MCF 10A (cell line): Measurements from ENCODE around the gene ZNF793. TPM values are rescaled to one million over a fixed set of nuclear protein-coding genes. Genes with fewer than 3 reads are reported as not detected.

Experiments used
- BruUV-seq: library from RNA; stranded (reverse); fragments of 400-500 nt; replicated peaks from 2 replicates; lab custom pipeline; 2021; lab: Mats Ljungman, UMichigan
- CTCF ChIA-PET: fragments of 300-600 bp; sonication (Branson Sonifier 250); formaldehyde crosslinking; extraction: SDS; loops from one replicate; lab custom pipeline; 2021; ENCODE audit warnings: antibody characterized with exemption, inconsistent platforms; lab: Yijun Ruan, JAX
- POLR2A ChIA-PET: fragments of 300-600, 350-650 bp; sonication (Branson Sonifier 250); formaldehyde crosslinking; extraction: SDS; loops from one replicate; lab custom pipeline; 2020; ENCODE audit warnings: antibody characterized with exemption, inconsistent platforms; lab: Yijun Ruan, JAX
- DNase-seq: peaks from one replicate; pipeline ENCODE4 v3.0.0-alpha.2; 2018; ENCODE audit not compliant: unreplicated experiment
- H3K27ac Mint-ChIP-seq: one replicate; pipeline ENCODE4 v1.8.0; 2022; ENCODE audit warnings: mild to moderate bottlenecking, low read depth, mixed read lengths; ENCODE audit not compliant: unreplicated experiment
- H3K27me3 Mint-ChIP-seq: one replicate; pipeline ENCODE4 v1.8.0; 2022; ENCODE audit warnings: mixed read lengths; ENCODE audit not compliant: insufficient read depth, unreplicated experiment
- H3K36me3 Mint-ChIP-seq: one replicate; pipeline ENCODE4 v1.8.0; 2022; ENCODE audit warnings: mild to moderate bottlenecking, moderate library complexity, mixed read lengths; ENCODE audit not compliant: insufficient read depth, unreplicated experiment
- H3K4me1 Mint-ChIP-seq: one replicate; pipeline ENCODE4 v1.8.0; 2022; ENCODE audit warnings: mixed read lengths; ENCODE audit not compliant: insufficient read depth, unreplicated experiment
- H3K4me3 Mint-ChIP-seq: one replicate; pipeline ENCODE4 v1.8.0; 2022; ENCODE audit warnings: mild to moderate bottlenecking, moderate library complexity, mixed read lengths; ENCODE audit not compliant: unreplicated experiment
- H3K9me3 Mint-ChIP-seq: one replicate; pipeline ENCODE4 v1.8.0; 2022; ENCODE audit warnings: mixed read lengths; ENCODE audit not compliant: unreplicated experiment
- intact Hi-C: fragments of 100-400 bp; cut with micrococcal nuclease; formaldehyde crosslinking; loops from 2 replicates; pipeline ENCODE4 v1.14.1; 2022
- total RNA-seq: library from RNA; stranded (reverse); gene quantifications from 2 replicates; pipeline ENCODE4 v1.2.3, GENCODE V29; 2022
- TF ChIP-seq, protein P1 (sequence below): fragments of 200-600 bp; IDR thresholded peaks from one replicate; pipeline ENCODE4 v1.8.0; 2022; ENCODE audit warnings: antibody characterized with exemption, mild to moderate bottlenecking; ENCODE audit not compliant: unreplicated experiment

The ZNF793 gene
- total RNA-seq, 1 experiment from 2014 or later = not detected

DNA sequence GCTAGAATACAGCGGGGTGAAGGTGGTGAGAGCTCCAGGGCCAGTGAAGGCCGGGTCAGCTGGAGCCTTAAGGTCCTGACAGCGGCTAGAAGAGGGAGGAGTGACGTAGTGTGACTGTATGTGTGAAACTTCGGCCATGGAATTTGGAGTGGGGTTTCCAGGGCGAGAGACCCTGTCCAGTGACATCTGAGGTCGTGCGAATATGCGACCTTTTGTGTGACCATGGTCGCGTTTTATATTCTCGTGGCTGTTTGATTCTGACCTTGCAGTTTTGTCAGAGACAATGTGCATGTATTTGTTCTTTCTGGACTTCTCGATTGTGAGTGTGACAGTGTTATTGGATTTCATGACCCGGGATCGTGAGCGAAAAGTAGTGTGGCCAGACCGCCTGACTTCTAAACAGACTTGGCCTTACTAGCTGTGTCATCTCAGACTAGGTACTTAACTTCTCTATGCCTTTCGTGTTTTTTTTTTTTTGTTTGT lies 39.1 kb upstream of the ZNF793 start:
- Mint-ChIP-seq H3K36me3 (no peaks in the 10 kb centered on the region), H3K4me1 (no peaks in the 10 kb centered on the region), H3K4me3 (peak overlapping the region; percentile 91), H3K9me3 (peaks cover 16% of the 10 kb centered on the region), H3K27ac (peak overlapping the region; percentile 72), H3K27me3 (no peaks in the 10 kb centered on the region)
- BruUV-seq = no TSS peak
- intact Hi-C loops = loop anchor here (1.0 to 5.0 kb wide), 2 partner anchors 128 to 250 kb away; partner anchors contain the start of gene ZNF383
- ChIA-PET CTCF (no interaction called here), POLR2A (interaction anchor here (0.7 to 4.5 kb wide), 5 partner anchors 97 to 617 kb away, joined by 3 to 42 read pairs (median 4); partner anchors contain the start of genes ZNF345, ZNF527, ZNF540 and ZNF571)
- TF ChIP-seq, protein P1, sequence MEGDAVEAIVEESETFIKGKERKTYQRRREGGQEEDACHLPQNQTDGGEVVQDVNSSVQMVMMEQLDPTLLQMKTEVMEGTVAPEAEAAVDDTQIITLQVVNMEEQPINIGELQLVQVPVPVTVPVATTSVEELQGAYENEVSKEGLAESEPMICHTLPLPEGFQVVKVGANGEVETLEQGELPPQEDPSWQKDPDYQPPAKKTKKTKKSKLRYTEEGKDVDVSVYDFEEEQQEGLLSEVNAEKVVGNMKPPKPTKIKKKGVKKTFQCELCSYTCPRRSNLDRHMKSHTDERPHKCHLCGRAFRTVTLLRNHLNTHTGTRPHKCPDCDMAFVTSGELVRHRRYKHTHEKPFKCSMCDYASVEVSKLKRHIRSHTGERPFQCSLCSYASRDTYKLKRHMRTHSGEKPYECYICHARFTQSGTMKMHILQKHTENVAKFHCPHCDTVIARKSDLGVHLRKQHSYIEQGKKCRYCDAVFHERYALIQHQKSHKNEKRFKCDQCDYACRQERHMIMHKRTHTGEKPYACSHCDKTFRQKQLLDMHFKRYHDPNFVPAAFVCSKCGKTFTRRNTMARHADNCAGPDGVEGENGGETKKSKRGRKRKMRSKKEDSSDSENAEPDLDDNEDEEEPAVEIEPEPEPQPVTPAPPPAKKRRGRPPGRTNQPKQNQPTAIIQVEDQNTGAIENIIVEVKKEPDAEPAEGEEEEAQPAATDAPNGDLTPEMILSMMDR = no peak
- DNase-seq = no peak

DNA sequence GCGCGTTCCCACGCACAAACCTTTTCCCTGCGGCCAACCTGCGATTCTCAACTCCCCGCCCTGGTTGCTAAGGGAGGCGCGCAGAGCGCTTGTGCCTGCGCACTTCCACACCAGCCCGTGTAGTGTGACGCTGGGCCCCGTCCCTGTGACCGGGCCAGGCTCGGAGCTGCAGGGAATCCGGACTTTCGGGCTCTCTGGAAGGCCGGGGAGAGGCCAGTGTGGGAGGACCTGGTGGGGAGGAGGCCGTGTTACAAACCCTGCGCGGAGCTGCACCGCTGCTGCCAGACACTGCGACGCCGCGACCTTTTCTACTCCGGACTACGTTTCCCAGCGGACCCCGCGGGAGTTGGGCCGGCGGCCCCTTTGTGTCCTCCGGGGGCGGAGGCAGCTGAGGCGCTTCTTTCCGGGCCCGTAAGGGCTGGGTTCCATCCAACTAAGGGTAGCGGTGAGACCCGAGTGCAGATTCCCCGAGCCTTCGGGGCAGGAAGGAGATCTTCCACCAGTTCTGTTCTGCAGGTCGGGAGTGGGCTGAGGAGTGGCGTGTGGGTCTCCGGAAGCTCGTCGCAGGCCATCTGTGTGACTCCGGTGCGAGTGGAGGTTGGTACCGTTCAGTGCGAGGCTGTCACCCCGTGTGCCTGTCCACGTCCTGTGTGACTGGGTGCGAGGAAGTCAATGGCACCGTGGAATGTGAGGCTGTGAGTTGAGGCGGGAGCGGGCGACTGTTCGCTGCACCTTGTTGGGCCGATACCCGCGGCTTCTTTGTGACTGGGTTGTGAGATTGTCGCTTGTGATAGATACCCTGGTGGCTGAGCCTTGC lies 37.6 kb upstream of the ZNF793 start, which contains the start of gene ZNF570:
ZNF570 (plus strand) TSS at position 396 of the 817 bp plus-strand sequence. CDS start 999 bp downstream, outside the sequence.
- ChIA-PET POLR2A (interaction anchor here (0.6 to 4.5 kb wide), 4 partner anchors 99 to 438 kb away, joined by 3 to 42 read pairs (median 6); partner anchors contain the start of genes SIPA1L3, ZNF383, ZNF527 and ZNF540), CTCF (interaction anchor here (1.2 kb wide), 1 partner anchor 1090 kb away, joined by 3 read pairs; the partner anchor contains the start of gene ZFP14)
- intact Hi-C loops = loop anchor here (5.0 kb wide), 1 partner anchor 252 kb away; the partner anchor contains the start of gene ZNF383
- Mint-ChIP-seq H3K36me3 (no peaks in the 10 kb centered on the region), H3K27me3 (no peaks in the 10 kb centered on the region), H3K4me1 (no peaks in the 10 kb centered on the region), H3K4me3 (peak within 1 kb of the TSS; percentile 91), H3K9me3 (peaks cover 16% of the 10 kb centered on the region), H3K27ac (peak within 1 kb of the TSS; percentile 78)
- DNase-seq = no peak
- TF ChIP-seq, protein P1 = no peak
- BruUV-seq = no TSS peak

DNA sequence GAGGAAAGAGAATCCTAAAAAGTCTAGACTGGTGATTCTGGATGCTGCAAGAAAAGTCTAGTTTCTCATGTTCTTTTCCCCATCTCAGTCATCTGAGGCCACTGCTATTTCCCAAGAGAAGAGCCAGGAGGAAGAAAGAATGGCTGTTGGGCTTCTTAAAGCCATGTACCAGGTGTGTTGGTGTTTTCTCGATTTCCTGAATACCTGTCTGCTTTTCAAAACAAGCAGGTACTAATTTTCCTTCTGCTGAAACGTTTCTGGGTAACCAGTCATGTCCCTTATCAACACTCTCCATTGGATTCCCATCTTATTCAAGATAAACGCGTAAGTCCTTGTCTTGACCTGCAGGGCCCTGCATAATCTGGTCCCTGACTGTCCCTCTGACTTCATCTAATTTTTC lies 36.5 kb upstream of the ZNF793 start:
- Mint-ChIP-seq H3K4me3 (peak overlapping the region; percentile 79), H3K36me3 (no peaks in the 10 kb centered on the region), H3K4me1 (no peaks in the 10 kb centered on the region), H3K27ac (no peak overlapping the region), H3K9me3 (peaks cover 8% of the 10 kb centered on the region), H3K27me3 (no peaks in the 10 kb centered on the region)
- CTCF ChIA-PET = interaction anchor here (0.6 kb wide), 1 partner anchor 183 kb away, joined by 4 read pairs; no protein-coding TSS in a partner anchor
- intact Hi-C loops = no loop called here
- POLR2A ChIA-PET = no interaction called here
- TF ChIP-seq, protein P1 = no peak
- no peak for DNase-seq
- BruUV-seq = no TSS peak

DNA sequence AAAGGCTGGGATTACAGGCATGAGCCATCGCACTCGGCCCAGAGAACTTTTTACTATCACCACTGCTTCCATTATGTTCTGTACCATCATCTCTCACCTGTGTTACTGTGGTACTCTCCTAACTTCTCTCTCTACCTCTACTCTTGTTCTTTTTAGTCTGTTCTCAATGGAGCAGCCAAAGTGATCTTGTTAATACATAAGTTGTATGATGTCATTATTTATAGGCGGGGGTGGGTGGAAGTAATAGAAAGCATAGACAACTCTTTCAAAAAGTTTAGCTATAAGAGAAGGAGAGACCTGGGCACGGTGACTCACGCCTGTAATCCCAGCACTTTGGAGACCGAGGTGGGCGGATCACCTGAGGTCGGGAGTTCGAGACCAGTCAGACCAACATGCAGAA lies 34.6 kb upstream of the ZNF793 start:
- DNase-seq = no peak
- Mint-ChIP-seq H3K36me3 (peaks cover 18% of the 10 kb centered on the region), H3K9me3 (peaks cover 18% of the 10 kb centered on the region), H3K27ac (no peak overlapping the region), H3K27me3 (no peaks in the 10 kb centered on the region), H3K4me1 (no peaks in the 10 kb centered on the region), H3K4me3 (no peak overlapping the region)
- intact Hi-C loops = no loop called here
- no TSS peak for BruUV-seq
- POLR2A ChIA-PET = no interaction called here
- CTCF ChIA-PET = no interaction called here
- TF ChIP-seq, protein P1 = no peak
